Measurements from ENCODE around the gene CDH23.
A peak's percentile ranks its signal among the peaks of the same experiment; 100 is the strongest.

The CDH23 gene

GRCh38 chr10:71671994-71672946, 275.6 kb downstream of the CDH23 start:
- no peak for DNase-seq

GRCh38 chr10:71675295-71675970, 278.7 kb downstream of the CDH23 start:
- no peak for DNase-seq

- DNase-seq = no peak
Measured at GRCh38 chr10:71677261-71677660, 280.5 kb downstream of the CDH23 start.

- no peak for DNase-seq
Measured at GRCh38 chr10:71678057-71678805, 281.5 kb downstream of the CDH23 start.

- DNase-seq = no peak
Measured at GRCh38 chr10:71679425-71679824, 282.7 kb downstream of the CDH23 start.

GRCh38 chr10:71681977-71682376, 285.3 kb downstream of the CDH23 start:
- no peak for DNase-seq

- no peak for DNase-seq
Measured at GRCh38 chr10:71683301-71683700, 286.6 kb downstream of the CDH23 start.

- peak; percentile 24 for DNase-seq
Measured at GRCh38 chr10:71684356-71685173, 287.8 kb downstream of the CDH23 start.

GRCh38 chr10:71685554-71686232, 289.0 kb downstream of the CDH23 start:
- DNase-seq = no peak

GRCh38 chr10:71687077-71687476, 290.4 kb downstream of the CDH23 start:
- no peak for DNase-seq

- DNase-seq = no peak
Measured at GRCh38 chr10:71687480-71687879, 290.8 kb downstream of the CDH23 start.

- no peak for DNase-seq
Measured at GRCh38 chr10:71688256-71688655, 291.5 kb downstream of the CDH23 start.

GRCh38 chr10:71690094-71690720, 293.5 kb downstream of the CDH23 start:
- DNase-seq = no peak

- no peak for DNase-seq
Measured at GRCh38 chr10:71691405-71691804, 294.7 kb downstream of the CDH23 start.

- no peak for DNase-seq
Measured at GRCh38 chr10:71692598-71693306, 296.0 kb downstream of the CDH23 start.

GRCh38 chr10:71693377-71693776, 296.7 kb downstream of the CDH23 start:
- DNase-seq = no peak

GRCh38 chr10:71694039-71694501, 297.4 kb downstream of the CDH23 start:
- no peak for DNase-seq

GRCh38 chr10:71694567-71694968, 297.8 kb downstream of the CDH23 start:
- DNase-seq = no peak

- no peak for DNase-seq
Measured at GRCh38 chr10:71695502-71696476, 299.1 kb downstream of the CDH23 start.
